ENCODE results near the gene PPP2R3B.
"Not testable (repeated sequence)": the region's sequence is repeated elsewhere in the genome, so short reads cannot be mapped to it uniquely, and the experiment has no call there.

The PPP2R3B gene

GRCh38 chrX:386768-387575 lies at the start of gene PPP2R3B:
TSS of gene PPP2R3B (minus strand) at chrX:386907. CDS start at chrX:386691, 216 bp downstream.
- no peak for TF ChIP-seq CTCF (conservative IDR thresholded peaks at IDR 0.05; ENCODE audit: low read depth)
- POLR2A ChIA-PET (ENCODE audit: low non-redundant PET) = no interaction called here
- peak within 1 kb of the TSS; percentile 93 for H3K27ac ChIP-seq
- CTCF ChIA-PET = no interaction called here
- DNase-seq (ENCODE audit: low spot score) = peak; percentile 99

- no peak for DNase-seq (ENCODE audit: low spot score)
- no peak overlapping the region for H3K27ac ChIP-seq
- ChIA-PET POLR2A (ENCODE audit: low non-redundant PET) (no interaction called here), CTCF (no interaction called here)
- no peak for TF ChIP-seq CTCF (conservative IDR thresholded peaks at IDR 0.05; ENCODE audit: low read depth)
Observed at GRCh38 chrX:435536-436122, 48.9 kb upstream of the PPP2R3B start.

- no peak for TF ChIP-seq CTCF (conservative IDR thresholded peaks at IDR 0.05; ENCODE audit: low read depth)
- ChIA-PET CTCF (no interaction called here), POLR2A (ENCODE audit: low non-redundant PET) (no interaction called here)
- no peak overlapping the region for H3K27ac ChIP-seq
- DNase-seq (ENCODE audit: low spot score) = no peak
Observed at GRCh38 chrX:434946-435345, 48.2 kb upstream of the PPP2R3B start.

GRCh38 chrX:433771-434170 lies 47.1 kb upstream of the PPP2R3B start:
- ChIA-PET POLR2A (ENCODE audit: low non-redundant PET) (no interaction called here), CTCF (no interaction called here)

GRCh38 chrX:432666-433065 lies 46.0 kb upstream of the PPP2R3B start:
- CTCF ChIA-PET; DNase-seq (ENCODE audit: low spot score); POLR2A ChIA-PET (ENCODE audit: low non-redundant PET); H3K27ac ChIP-seq: not testable (repeated sequence)

More at GRCh38 chrX:433771-434170, 47.1 kb upstream of the PPP2R3B start:
- TF ChIP-seq CTCF (conservative IDR thresholded peaks at IDR 0.05; ENCODE audit: low read depth) = no peak
- no peak for DNase-seq (ENCODE audit: low spot score)
- H3K27ac ChIP-seq = no peak overlapping the region

- ChIA-PET POLR2A (ENCODE audit: low non-redundant PET) (no interaction called here), CTCF (no interaction called here)
- no peak overlapping the region for H3K27ac ChIP-seq
- DNase-seq (ENCODE audit: low spot score) = no peak
- no peak for TF ChIP-seq CTCF (conservative IDR thresholded peaks at IDR 0.05; ENCODE audit: low read depth)
Observed at GRCh38 chrX:431492-432111, 44.9 kb upstream of the PPP2R3B start.

GRCh38 chrX:431056-431455 lies 44.3 kb upstream of the PPP2R3B start:
- no peak for TF ChIP-seq CTCF (conservative IDR thresholded peaks at IDR 0.05; ENCODE audit: low read depth)
- no peak overlapping the region for H3K27ac ChIP-seq
- no peak for DNase-seq (ENCODE audit: low spot score)
- ChIA-PET POLR2A (ENCODE audit: low non-redundant PET) (no interaction called here), CTCF (no interaction called here)

Data from RWPE1 (cell line).